ENCODE measurements around the gene PFN1. TPM values are rescaled to one million over a fixed set of nuclear protein-coding genes. Genes with fewer than 3 reads are reported as not detected.
A peak's percentile ranks its signal among the peaks of the same experiment; 100 is the strongest.
"Not testable (repeated sequence)": the region's sequence is repeated elsewhere in the genome, so short reads cannot be mapped to it uniquely, and the experiment has no call there.

Gene PFN1
- total RNA-seq, 1 experiment from 2014 or later, result 1,480 TPM

GRCh38 chr17:4933646-4934045, 14.7 kb downstream of the PFN1 start:
- Histone ChIP-seq H3K36me3 (replicated peaks; ENCODE audit: control insufficient read depth, insufficient read depth, low read length) (peaks cover 10% of the 10 kb centered on the region), H3K4me3 (ENCODE audit: insufficient read depth, low read depth, low read length) (no peak overlapping the region), H3K27me3 (ENCODE audit: control insufficient read depth, insufficient read depth, low read length) (no peaks in the 10 kb centered on the region)
- peak; percentile 38 for DNase-seq

GRCh38 chr17:4932756-4933155, 15.6 kb downstream of the PFN1 start:
- Histone ChIP-seq H3K36me3 (replicated peaks; ENCODE audit: control insufficient read depth, insufficient read depth, low read length) (peaks cover 6% of the 10 kb centered on the region), H3K4me3 (ENCODE audit: insufficient read depth, low read depth, low read length) (no peak overlapping the region), H3K27me3 (ENCODE audit: control insufficient read depth, insufficient read depth, low read length) (no peaks in the 10 kb centered on the region)
- DNase-seq, result no peak

GRCh38 chr17:4931963-4932362, 16.4 kb downstream of the PFN1 start, which contains the start of gene GP1BA:
TSS of gene GP1BA (plus strand) at chr17:4932277. CDS start at chr17:4932605, 328 bp downstream.
- Histone ChIP-seq H3K4me3 (ENCODE audit: insufficient read depth, low read depth, low read length) (no peak within 1 kb of the TSS), H3K27me3 (ENCODE audit: control insufficient read depth, insufficient read depth, low read length) (no peaks in the 10 kb centered on the region), H3K36me3 (replicated peaks; ENCODE audit: control insufficient read depth, insufficient read depth, low read length) (no peaks in the 10 kb centered on the region; the same call in 1 of the 2 replicates)
- DNase-seq, result no peak

DNA sequence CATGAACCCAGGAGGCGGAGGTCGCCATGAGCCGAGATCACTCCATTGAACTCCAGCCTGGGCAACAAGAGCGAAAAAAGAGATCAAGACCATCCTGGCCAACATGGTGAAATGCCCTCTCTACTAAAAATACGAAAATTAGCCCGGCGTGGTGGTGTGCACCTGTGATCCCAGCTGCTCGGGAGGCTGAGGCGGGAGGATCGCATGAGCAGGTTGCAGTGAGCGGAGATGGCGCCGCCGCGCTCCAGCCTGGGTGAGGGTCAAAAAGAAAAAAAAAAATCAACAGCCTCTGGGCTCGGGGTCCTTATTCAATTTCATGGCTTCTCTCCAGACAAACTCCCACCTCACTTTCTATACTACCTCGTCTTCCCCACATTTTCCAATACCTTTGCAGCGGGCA, 19.4 kb downstream of the PFN1 start:
- DNase-seq, result no peak

GRCh38 chr17:4926577-4927335, 21.6 kb downstream of the PFN1 start:
- H3K36me3 ChIP-seq (replicated peaks; ENCODE audit: control insufficient read depth, insufficient read depth, low read length); H3K27me3 ChIP-seq (ENCODE audit: control insufficient read depth, insufficient read depth, low read length); H3K4me3 ChIP-seq (ENCODE audit: insufficient read depth, low read depth, low read length); DNase-seq: not testable (repeated sequence)

More for the DNA sequence above, 19.4 kb downstream of the PFN1 start:
- H3K27me3 ChIP-seq (ENCODE audit: control insufficient read depth, insufficient read depth, low read length), result no peaks in the 10 kb centered on the region
- H3K36me3 ChIP-seq (replicated peaks; ENCODE audit: control insufficient read depth, insufficient read depth, low read length), result no peaks in the 10 kb centered on the region
- no peak overlapping the region for H3K4me3 ChIP-seq (ENCODE audit: insufficient read depth, low read depth, low read length)

DNA sequence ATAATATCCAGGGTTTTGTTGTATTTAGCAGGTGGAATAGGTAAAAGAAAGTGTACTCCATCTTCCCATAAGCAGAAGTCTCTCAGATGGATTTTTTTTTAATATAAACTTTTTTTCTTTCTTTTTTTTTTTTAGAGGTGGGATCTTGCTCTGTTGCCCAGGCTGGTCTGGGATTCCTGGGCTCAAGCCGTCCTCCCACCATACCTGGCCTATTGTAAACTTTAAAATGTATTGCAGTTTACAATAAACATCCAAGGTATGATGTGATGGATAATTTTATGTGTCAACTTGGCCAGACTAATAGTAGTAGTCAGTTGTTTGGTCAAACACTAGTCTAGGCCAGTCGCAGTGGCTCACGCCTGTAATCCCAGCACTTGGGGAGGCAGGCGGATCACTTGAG, 27.0 kb downstream of the PFN1 start:
- no peak overlapping the region for H3K4me3 ChIP-seq (ENCODE audit: insufficient read depth, low read depth, low read length)
- H3K27me3 ChIP-seq (ENCODE audit: control insufficient read depth, insufficient read depth, low read length), result no peaks in the 10 kb centered on the region
- no peak for DNase-seq
- H3K36me3 ChIP-seq (replicated peaks; ENCODE audit: control insufficient read depth, insufficient read depth, low read length), result no peaks in the 10 kb centered on the region

- Histone ChIP-seq H3K4me3 (ENCODE audit: insufficient read depth, low read depth, low read length) (no peak overlapping the region), H3K36me3 (replicated peaks; ENCODE audit: control insufficient read depth, insufficient read depth, low read length) (no peaks in the 10 kb centered on the region), H3K27me3 (ENCODE audit: control insufficient read depth, insufficient read depth, low read length) (no peaks in the 10 kb centered on the region)
- no peak for DNase-seq
These were observed 27.8 kb downstream of the PFN1 start for GRCh38 chr17:4920351-4921048.

DNA sequence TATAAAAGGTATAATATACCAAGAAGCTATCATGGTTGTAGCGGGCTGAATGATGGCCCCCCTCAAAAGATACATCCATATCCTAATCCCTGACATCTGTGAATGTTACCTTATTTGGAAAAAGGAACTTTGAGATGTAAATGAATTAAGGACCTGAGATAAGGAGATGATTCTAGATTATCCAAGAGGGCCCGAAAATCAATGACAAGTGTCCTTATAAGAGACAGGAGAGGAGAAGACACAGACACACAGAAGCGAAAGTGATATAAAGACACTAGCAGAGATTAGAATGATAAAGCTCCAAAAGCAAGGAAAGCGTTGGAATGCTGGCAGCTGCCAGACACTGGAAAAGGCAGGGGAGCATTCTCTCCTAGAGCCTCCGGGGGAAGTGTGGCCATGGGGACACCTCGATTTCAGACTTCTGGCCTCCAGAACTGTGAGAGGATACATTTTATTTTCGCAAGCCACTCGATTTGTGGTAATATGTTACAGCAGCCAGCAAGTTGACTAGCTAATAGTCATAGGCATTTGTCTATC, 28.8 kb downstream of the PFN1 start:
- DNase-seq, result peak; percentile 57
- Histone ChIP-seq H3K36me3 (replicated peaks; ENCODE audit: control insufficient read depth, insufficient read depth, low read length) (no peaks in the 10 kb centered on the region), H3K4me3 (ENCODE audit: insufficient read depth, low read depth, low read length) (no peak overlapping the region), H3K27me3 (ENCODE audit: control insufficient read depth, insufficient read depth, low read length) (no peaks in the 10 kb centered on the region)

DNA sequence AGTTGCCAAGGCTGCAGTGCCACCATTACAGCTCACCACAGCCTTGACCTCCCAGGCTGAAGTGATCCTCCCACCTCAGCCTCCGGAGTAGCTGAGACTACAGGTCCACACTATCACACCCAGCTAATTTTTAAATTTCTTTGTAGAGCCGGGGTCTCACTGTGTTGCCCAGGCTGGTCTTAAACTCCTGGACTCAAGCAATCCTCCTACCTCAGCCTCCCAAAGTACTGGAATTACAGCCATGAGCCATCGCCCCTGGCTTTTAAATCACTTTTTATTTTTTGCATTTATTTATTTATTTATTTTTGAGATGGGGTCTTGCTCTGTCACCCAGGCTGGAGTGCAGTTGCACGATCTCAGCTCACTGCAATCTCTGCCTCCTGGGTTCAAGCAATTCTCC, 33.8 kb downstream of the PFN1 start:
- not testable (repeated sequence) for H3K27me3 ChIP-seq (ENCODE audit: control insufficient read depth, insufficient read depth, low read length); H3K36me3 ChIP-seq (replicated peaks; ENCODE audit: control insufficient read depth, insufficient read depth, low read length); DNase-seq; H3K4me3 ChIP-seq (ENCODE audit: insufficient read depth, low read depth, low read length)

- Histone ChIP-seq H3K27me3 (ENCODE audit: control insufficient read depth, insufficient read depth, low read length) (no peaks in the 10 kb centered on the region), H3K4me3 (ENCODE audit: insufficient read depth, low read depth, low read length) (no peak overlapping the region), H3K36me3 (replicated peaks; ENCODE audit: control insufficient read depth, insufficient read depth, low read length) (no peaks in the 10 kb centered on the region)
- DNase-seq, result peak; percentile 9
These were observed 34.3 kb downstream of the PFN1 start for GRCh38 chr17:4913994-4914393.

DNA sequence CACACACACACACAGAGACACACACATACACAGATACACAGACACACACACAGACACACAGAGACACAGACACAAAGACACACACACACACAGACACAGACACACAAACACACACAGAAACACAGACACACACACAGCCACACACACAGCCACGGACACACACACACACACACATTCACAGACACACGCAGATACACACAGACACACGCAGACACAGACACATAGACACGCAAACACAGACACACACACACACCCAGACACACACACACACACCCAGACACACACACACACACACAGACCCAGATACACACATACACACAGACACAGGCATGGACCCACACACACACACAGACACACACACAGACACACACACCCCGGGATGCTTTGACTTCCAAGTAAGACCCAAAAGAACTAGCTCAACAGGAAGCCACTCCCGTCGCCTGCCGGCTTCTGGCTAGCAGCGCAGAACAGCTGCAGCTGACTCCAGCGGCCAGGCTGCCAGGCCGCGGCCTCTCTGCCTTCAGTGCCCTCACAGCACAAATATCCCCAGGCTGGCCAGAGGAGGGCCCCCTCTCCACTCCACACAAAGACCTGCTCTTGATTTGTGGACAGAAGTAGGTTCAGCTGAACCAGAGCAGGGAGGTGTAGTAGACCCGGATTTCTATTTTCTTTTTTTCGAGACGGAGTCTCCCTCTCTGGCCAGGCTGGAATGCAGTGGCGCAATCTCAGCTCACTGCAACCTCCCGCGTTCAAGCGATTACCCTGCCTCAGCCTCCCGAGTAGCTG, 39.4 kb downstream of the PFN1 start:
- peak; percentile 93 for DNase-seq

GRCh38 chr17:4908301-4908700, 40.0 kb downstream of the PFN1 start:
- DNase-seq, result peak; percentile 57
- no peaks in the 10 kb centered on the region for H3K36me3 ChIP-seq (replicated peaks; ENCODE audit: control insufficient read depth, insufficient read depth, low read length)
- no peaks in the 10 kb centered on the region for H3K27me3 ChIP-seq (ENCODE audit: control insufficient read depth, insufficient read depth, low read length)
- no peak overlapping the region for H3K4me3 ChIP-seq (ENCODE audit: insufficient read depth, low read depth, low read length)

More for the DNA sequence above, 39.4 kb downstream of the PFN1 start:
- Histone ChIP-seq H3K4me3 (ENCODE audit: insufficient read depth, low read depth, low read length) (no peak overlapping the region), H3K36me3 (replicated peaks; ENCODE audit: control insufficient read depth, insufficient read depth, low read length) (no peaks in the 10 kb centered on the region), H3K27me3 (ENCODE audit: control insufficient read depth, insufficient read depth, low read length) (no peaks in the 10 kb centered on the region)

DNA sequence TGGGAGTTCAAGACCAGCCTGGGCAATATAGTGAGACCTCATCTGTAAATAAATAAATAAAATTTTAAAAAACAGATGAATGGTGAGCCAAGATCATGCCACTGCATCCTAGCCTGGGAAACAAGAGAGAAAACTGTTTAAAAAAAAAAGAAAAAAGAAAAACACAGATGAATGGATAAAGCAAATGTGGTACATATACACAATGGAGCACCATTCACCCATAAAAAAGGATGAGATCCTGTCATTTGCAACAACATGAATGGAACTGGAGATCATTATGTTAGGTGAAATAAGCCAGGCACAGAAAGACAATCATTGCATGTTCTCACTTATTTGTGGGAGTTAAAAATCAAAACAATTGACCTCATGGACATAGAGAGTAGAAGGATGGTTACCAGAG, 41.7 kb downstream of the PFN1 start:
- H3K4me3 ChIP-seq (ENCODE audit: insufficient read depth, low read depth, low read length); H3K27me3 ChIP-seq (ENCODE audit: control insufficient read depth, insufficient read depth, low read length); DNase-seq: not testable (repeated sequence)

DNA sequence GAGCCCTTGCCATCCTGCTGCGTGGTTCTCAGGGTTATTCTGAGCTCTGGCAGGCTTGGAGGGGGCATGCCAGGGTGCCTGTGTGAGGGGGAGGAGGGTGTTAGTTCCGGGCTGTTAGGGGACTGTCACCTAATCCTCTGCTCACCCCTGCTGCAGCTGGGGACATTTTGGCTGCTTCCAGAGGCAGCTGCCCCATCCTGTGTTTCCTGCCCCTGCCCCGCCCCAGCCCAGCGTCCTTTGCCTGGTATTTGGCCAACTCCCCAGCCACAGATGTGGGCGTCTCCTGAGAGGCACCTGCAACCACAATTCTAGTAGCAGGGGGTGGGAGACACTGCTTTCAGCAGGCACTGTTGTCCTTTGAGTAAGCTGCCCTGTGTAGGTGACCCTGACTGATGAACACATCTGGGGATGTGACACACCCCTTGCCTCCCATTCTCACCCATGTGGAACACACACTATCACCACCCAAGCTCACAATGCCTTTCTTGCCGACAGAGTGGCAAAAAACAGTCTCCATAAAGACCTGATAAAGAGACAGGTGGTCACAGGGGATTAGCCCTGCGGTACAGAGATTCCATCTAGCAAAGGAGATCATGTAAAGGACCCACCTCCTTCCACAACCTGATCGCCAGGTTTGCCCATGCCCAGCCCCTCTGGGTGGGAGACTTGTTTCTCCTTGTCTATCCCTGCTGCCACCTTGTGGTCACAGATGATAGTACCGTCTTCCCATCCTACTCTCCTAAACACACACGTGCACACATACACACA, 45.1 kb downstream of the PFN1 start, which contains the start of gene CHRNE:
CHRNE (minus strand) TSS at position 48 of the 768 bp plus-strand sequence; CDS start at position 13, 35 bp downstream.
- Histone ChIP-seq H3K4me3 (ENCODE audit: insufficient read depth, low read depth, low read length) (no peak within 1 kb of the TSS; the same call in 1 of the 2 replicates), H3K36me3 (replicated peaks; ENCODE audit: control insufficient read depth, insufficient read depth, low read length) (no peaks in the 10 kb centered on the region), H3K27me3 (ENCODE audit: control insufficient read depth, insufficient read depth, low read length) (peaks cover 22% of the 10 kb centered on the region; the same call in 1 of the 2 replicates)
- peak; percentile 87 for DNase-seq

More for the DNA sequence above, 41.7 kb downstream of the PFN1 start:
- not testable (repeated sequence) for H3K36me3 ChIP-seq (replicated peaks; ENCODE audit: control insufficient read depth, insufficient read depth, low read length)

Measured in H7 (cell line).